ENCODE data around the gene ADAM19.

The ADAM19 gene

GRCh38 chr5:157563373-157563928, 12.1 kb downstream of the ADAM19 start:
- DNase-seq (ENCODE audit: low read depth in 2 of 2) = no peak

- DNase-seq (ENCODE audit: low read depth in 2 of 2) = no peak
These were observed 13.4 kb downstream of the ADAM19 start for GRCh38 chr5:157562111-157562581.

- no peak for DNase-seq (ENCODE audit: low read depth in 2 of 2)
These were observed 14.5 kb downstream of the ADAM19 start for GRCh38 chr5:157561110-157561509.

- no peak for DNase-seq (ENCODE audit: low read depth in 2 of 2)
These were observed 16.3 kb downstream of the ADAM19 start for GRCh38 chr5:157559301-157559700.

GRCh38 chr5:157558681-157559080, 16.9 kb downstream of the ADAM19 start:
- DNase-seq (ENCODE audit: low read depth in 2 of 2) = no peak

GRCh38 chr5:157558041-157558595, 17.5 kb downstream of the ADAM19 start:
- no peak for DNase-seq (ENCODE audit: low read depth in 2 of 2)

- no peak for DNase-seq (ENCODE audit: low read depth in 2 of 2)
These were observed 18.8 kb downstream of the ADAM19 start for GRCh38 chr5:157556615-157557418.

- DNase-seq (ENCODE audit: low read depth in 2 of 2) = no peak
These were observed 20.4 kb downstream of the ADAM19 start for GRCh38 chr5:157555037-157555640.

- no peak for DNase-seq (ENCODE audit: low read depth in 2 of 2)
These were observed 21.2 kb downstream of the ADAM19 start for GRCh38 chr5:157554179-157555036.

- no peak for DNase-seq (ENCODE audit: low read depth in 2 of 2)
These were observed 22.9 kb downstream of the ADAM19 start for GRCh38 chr5:157552650-157553049.

GRCh38 chr5:157550663-157551062, 24.9 kb downstream of the ADAM19 start:
- no peak for DNase-seq (ENCODE audit: low read depth in 2 of 2)

- DNase-seq (ENCODE audit: low read depth in 2 of 2) = no peak
These were observed 25.5 kb downstream of the ADAM19 start for GRCh38 chr5:157549954-157550549.

GRCh38 chr5:157549283-157549629, 26.3 kb downstream of the ADAM19 start:
- DNase-seq (ENCODE audit: low read depth in 2 of 2) = no peak

- no peak for DNase-seq (ENCODE audit: low read depth in 2 of 2)
These were observed 26.9 kb downstream of the ADAM19 start for GRCh38 chr5:157548513-157549282.

GRCh38 chr5:157547941-157548512, 27.5 kb downstream of the ADAM19 start:
- DNase-seq (ENCODE audit: low read depth in 2 of 2) = no peak

GRCh38 chr5:157546456-157547100, 29.0 kb downstream of the ADAM19 start:
- DNase-seq (ENCODE audit: low read depth in 2 of 2) = no peak

GRCh38 chr5:157545610-157546310, 29.8 kb downstream of the ADAM19 start:
- DNase-seq (ENCODE audit: low read depth in 2 of 2) = no peak

GRCh38 chr5:157544623-157544989, 31.0 kb downstream of the ADAM19 start:
- DNase-seq (ENCODE audit: low read depth in 2 of 2) = no peak

All from stimulated activated CD4-positive, alpha-beta T cell treated with anti-CD3 and anti-CD28 coated beads, Interleukin-1b, Interleukin-23, amount 100 ng/mL, for 1 hour (primary cell).